K562 (cell line): ENCODE results near the gene CD19. TPM values are rescaled to one million over a fixed set of nuclear protein-coding genes. Genes with fewer than 3 reads are reported as not detected.
A peak's percentile ranks its signal among the peaks of the same experiment; 100 is the strongest.

Source experiments
- DDX20 ChIP-seq: fragments of 450-650 bp; IDR thresholded peaks from 2 replicates; pipeline ENCODE4 v1.6.1; 2016; ENCODE audit warnings: missing genetic modification characterization, low read depth, mild to moderate bottlenecking, missing compliant biosample characterization, moderate library complexity
- ELF2 ChIP-seq: fragments of 250-450 bp; sonication (Bioruptor Pico); IDR thresholded peaks from 2 replicates; pipeline ENCODE4 v1.5.0; 2021; ENCODE audit warnings: mild to moderate bottlenecking
- HLTF ChIP-seq: fragments of 450-650 bp; IDR thresholded peaks from 2 replicates; pipeline ENCODE4 v1.6.1; 2016
- KLF10 ChIP-seq: fragments of 250-450 bp; sonication (Bioruptor Pico); IDR thresholded peaks from 2 replicates; pipeline ENCODE4 v1.6.1; 2021; ENCODE audit warnings: matching md5 sums
- MCM3 ChIP-seq: fragments of 450-650 bp; IDR thresholded peaks from 2 replicates; pipeline ENCODE4 v1.6.1; 2016
- NFIC ChIP-seq: fragments of 450-650 bp; IDR thresholded peaks from 2 replicates; pipeline ENCODE4 v1.6.1; 2017; ENCODE audit warnings: mild to moderate bottlenecking, inconsistent platforms
- NR2F6 ChIP-seq: fragments of 450-650 bp; formaldehyde crosslinking; IDR thresholded peaks from 2 replicates; pipeline ENCODE4 v1.4.0; 2020; ENCODE audit warnings: mild to moderate bottlenecking
- PCBP2 ChIP-seq: fragments of 200-400 bp; formaldehyde crosslinking; IDR thresholded peaks from 2 replicates; pipeline ENCODE4 v1.6.1; 2018; ENCODE audit warnings: low read length, low read depth, mild to moderate bottlenecking, moderate library complexity; ENCODE audit not compliant: poor library complexity, severe bottlenecking
- PHF20 ChIP-seq: fragments of 450-650 bp; IDR thresholded peaks from 2 replicates; pipeline ENCODE4 v1.6.1; 2018; ENCODE audit not compliant: partially characterized antibody
- POLR2A ChIP-seq: fragments of 450-650 bp; conservative IDR thresholded peaks from 2 replicates; pipeline ENCODE4 v1.6.1; 2016
- POLR3G ChIP-seq: IDR thresholded peaks from 2 replicates; pipeline ENCODE4 v1.6.1; 2011; ENCODE audit not compliant: insufficient read length, insufficient replicate concordance; ENCODE audit errors: extremely low read depth
- SIRT6 ChIP-seq: IDR thresholded peaks from one replicate; pipeline ENCODE4 v1.6.1; 2012; ENCODE audit warnings: low read depth, mild to moderate bottlenecking, control low read depth, inconsistent platforms, low read length, moderate library complexity
- SP2 ChIP-seq: IDR thresholded peaks from 2 replicates; pipeline ENCODE4 v1.6.1; 2011; ENCODE audit warnings: mild to moderate bottlenecking, low read depth, low read length, moderate library complexity; ENCODE audit not compliant: poor library complexity, severe bottlenecking; ENCODE audit errors: extremely low read depth
- ZNF165 ChIP-seq: fragments of 250-450 bp; sonication (Bioruptor Pico); IDR thresholded peaks from 2 replicates; pipeline ENCODE4 v1.4.0; 2020; ENCODE audit warnings: borderline replicate concordance
- ZNF175 ChIP-seq: fragments of 200-800 bp; sonication (Bioruptor generic); IDR thresholded peaks from 2 replicates; pipeline ENCODE4 v1.6.1; 2016; ENCODE audit warnings: low read depth, mild to moderate bottlenecking, missing genetic modification characterization, missing compliant biosample characterization
- ZNF263 ChIP-seq: sonication (generic); formaldehyde crosslinking; IDR thresholded peaks from 2 replicates; pipeline ENCODE4 v1.8.0; 2022; ENCODE audit warnings: mild to moderate bottlenecking, missing genetic modification reagents, borderline replicate concordance
- ZNF311 ChIP-seq: fragments of 250-450 bp; sonication (Bioruptor Pico); IDR thresholded peaks from 2 replicates; pipeline ENCODE4 v1.4.0; 2020; ENCODE audit warnings: mild to moderate bottlenecking, moderate library complexity
- ZNF395 ChIP-seq: fragments of 200-800 bp; sonication (Bioruptor generic); IDR thresholded peaks from 2 replicates; pipeline ENCODE4 v1.6.1; 2017; ENCODE audit warnings: missing genetic modification characterization, missing compliant biosample characterization
- ZNF408 ChIP-seq: fragments of 250-450 bp; sonication (Bioruptor Pico); IDR thresholded peaks from 2 replicates; pipeline ENCODE4 v1.4.0; 2020; ENCODE audit warnings: low read depth, mild to moderate bottlenecking, moderate library complexity
- ZNF655 ChIP-seq: fragments of 250-450 bp; sonication (Bioruptor Pico); IDR thresholded peaks from 2 replicates; pipeline ENCODE4 v1.5.0; 2021
- ZNF707 ChIP-seq: fragments of 250-450 bp; sonication (Bioruptor Pico); conservative IDR thresholded peaks from 2 replicates; pipeline ENCODE4 v1.8.0; 2022; ENCODE audit warnings: inconsistent platforms, mild to moderate bottlenecking, moderate library complexity
- ZNF740 ChIP-seq, 3 experiments: fragments of 200-800 bp in 1 of 3; sonication (Bioruptor generic) in 1 of 3; sonication (generic) in 1 of 3; formaldehyde crosslinking in 1 of 3; IDR thresholded peaks; 2 replicates each; pipeline versions ENCODE4 v1.6.1 to v1.8.0; 2016 to 2022; ENCODE audit warnings: mild to moderate bottlenecking in 2 of 3, missing compliant biosample characterization in 2 of 3, missing genetic modification characterization in 2 of 3, missing genetic modification reagents in 1 of 3
- ZNF77 ChIP-seq: fragments of 250-450 bp; sonication (Bioruptor Pico); IDR thresholded peaks from 2 replicates; pipeline ENCODE4 v1.5.0; 2020
- polyA plus RNA-seq, 8 experiments: library from polyadenylated mRNA; depleted of rRNA in 4 of 8; stranded (reverse) in 5 of 8; unstranded in 3 of 8; fragments of >200 nt; fragmentation: Nextera tagmentation in 2 of 8; fragmentation: Illumina TruSeq in 1 of 8; extraction: Ambion mirVana in 2 of 8; extraction: Trizol in 1 of 8; gene quantifications; 2 replicates each; pipeline versions ENCODE4 v1.2.1 to v1.2.3, GENCODE V29; 2011 to 2014; ENCODE audit warnings: inconsistent platforms in 1 of 8, missing spikeins in 1 of 8
- total RNA-seq, 7 experiments: library from RNA; depleted of rRNA in 6 of 7; stranded (reverse); fragments of >200 nt in 6 of 7; fragmentation: Illumina TruSeq in 2 of 7; extraction: Trizol in 2 of 7; gene quantifications; 2 replicates each; pipeline versions ENCODE4 v1.2.1 to v1.2.3, GENCODE V29; 2011 to 2021; ENCODE audit warnings: low replicate concordance in 1 of 7
- TF ChIP-seq, protein P1 (sequence below): conservative IDR thresholded peaks from 2 replicates; pipeline ENCODE4 v1.6.1; 2011; ENCODE audit warnings: low read depth, mild to moderate bottlenecking, low read length; ENCODE audit not compliant: control insufficient read depth

Gene CD19
- total and polyA plus RNA-seq, 9 of the 15 experiments (the other 6 are each of a cell fraction or from before 2014, with no cell fraction given), result 0.27 to 3.7 (median 2.0) TPM; not detected in 1

- TF ChIP-seq ZNF707 (CRISPR knock-in tag), result no peak
- TF ChIP-seq, protein P1, sequence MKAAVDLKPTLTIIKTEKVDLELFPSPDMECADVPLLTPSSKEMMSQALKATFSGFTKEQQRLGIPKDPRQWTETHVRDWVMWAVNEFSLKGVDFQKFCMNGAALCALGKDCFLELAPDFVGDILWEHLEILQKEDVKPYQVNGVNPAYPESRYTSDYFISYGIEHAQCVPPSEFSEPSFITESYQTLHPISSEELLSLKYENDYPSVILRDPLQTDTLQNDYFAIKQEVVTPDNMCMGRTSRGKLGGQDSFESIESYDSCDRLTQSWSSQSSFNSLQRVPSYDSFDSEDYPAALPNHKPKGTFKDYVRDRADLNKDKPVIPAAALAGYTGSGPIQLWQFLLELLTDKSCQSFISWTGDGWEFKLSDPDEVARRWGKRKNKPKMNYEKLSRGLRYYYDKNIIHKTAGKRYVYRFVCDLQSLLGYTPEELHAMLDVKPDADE, result no peak
- no peak for TF ChIP-seq POLR3G
- no peak for TF ChIP-seq ZNF165 (CRISPR knock-in tag)
- TF ChIP-seq ELF2 (CRISPR knock-in tag), result no peak
- TF ChIP-seq POLR2A, result peak; percentile 84
- no peak for TF ChIP-seq ZNF740 (CRISPR knock-in tag; IDR thresholded peaks at IDR 0.05)
- TF ChIP-seq ZNF740 (tag; IDR thresholded peaks at IDR 0.05), result 0 out of 4 replicates have a peak, but pooled peaks of 1 of the 2 experiments have one; percentile 10
- no peak for TF ChIP-seq PCBP2
- no peak for TF ChIP-seq ZNF311 (CRISPR knock-in tag)
- no peak for TF ChIP-seq ZNF408 (CRISPR knock-in tag)
- no peak for TF ChIP-seq ZNF77 (CRISPR knock-in tag)
- peak; percentile 80; the same call in 1 of the 2 replicates for TF ChIP-seq NR2F6 (CRISPR knock-in tag)
- peak; percentile 73; the same call in 1 of the 2 replicates for TF ChIP-seq ZNF263
- TF ChIP-seq DDX20 (tag), result no peak
- TF ChIP-seq ZNF175 (CRISPR knock-in tag), result 0 out of 2 replicates have a peak, but pooled peaks have one; percentile 27
- no peak for TF ChIP-seq KLF10 (CRISPR knock-in tag)
- TF ChIP-seq SIRT6, result no peak
- peak; percentile 76; the same call in 1 of the 2 replicates for TF ChIP-seq ZNF395 (CRISPR knock-in tag)
- no peak for TF ChIP-seq SP2
- peak; percentile 90 for TF ChIP-seq HLTF
- TF ChIP-seq MCM3, result no peak
- TF ChIP-seq NFIC, result peak; percentile 72
- TF ChIP-seq ZNF655 (CRISPR knock-in tag), result no peak
- peak; percentile 56 for TF ChIP-seq PHF20
These were observed 6.2 kb upstream of the CD19 start (continued) for GRCh38 chr16:28925386-28926228.
